K562 (cell line): ENCODE data around the gene FCRLA. TPM values are rescaled to one million over a fixed set of nuclear protein-coding genes. Genes with fewer than 3 reads are reported as not detected.
A peak's percentile ranks its signal among the peaks of the same experiment; 100 is the strongest.

Experiments used
- ATAC-seq: fragments of 200-7000 bp; cut with Tn5 transposase; 3 replicates; pipeline ENCODE4 v1.9.1; 2020; ENCODE audit warnings: moderate library complexity
- BruUV-seq: library from RNA; stranded (reverse); fragments of 400-500 nt; replicated peaks from 2 replicates; lab custom pipeline; 2021; lab: Mats Ljungman, UMichigan
- CTCF ChIA-PET: fragments of 300-600 bp; formaldehyde crosslinking; extraction: SDS; loops from one replicate; lab custom pipeline; 2021; ENCODE audit warnings: low intra/inter-chr PET ratio; lab: Yijun Ruan, JAX
- POLR2A ChIA-PET: fragments of 300-600, 350-650 bp; sonication (Branson Sonifier 250); formaldehyde crosslinking; extraction: SDS; loops from one replicate; lab custom pipeline; 2021; ENCODE audit warnings: antibody characterized with exemption, inconsistent platforms; lab: Yijun Ruan, JAX
- DNase-seq, 4 experiments: peaks; one replicate each; pipeline versions ENCODE4 v3.0.0 to v3.0.0-alpha.2; 2011 to 2018; ENCODE audit warnings: low spot score in 3 of 4, mixed read lengths in 3 of 4; ENCODE audit errors: extremely low read depth in 1 of 4
- FAIRE-seq: peaks from 2 replicates; lab custom pipeline; 2011; peaks lifted over from hg19 to GRCh38; lab: Jason Lieb, UNC
- H2AFZ ChIP-seq: 2 replicates; pipeline ENCODE4 v1.6.0; 2011; ENCODE audit warnings: low read depth, low read length, control low read depth, inconsistent platforms
- H3K27ac ChIP-seq: fragments of 200-600 bp; 3 replicates; pipeline ENCODE4 v1.8.0; 2011; ENCODE audit warnings: low read depth, mild to moderate bottlenecking, control low read depth, inconsistent platforms, low read length, moderate library complexity, mixed read lengths; ENCODE audit errors: extremely low read depth
- H3K27me3 ChIP-seq, 2 experiments: fragments of 300-600 bp in 1 of 2; 2 replicates in 1 of 2; 3 replicates in 1 of 2; pipeline versions ENCODE4 v1.6.0 to v1.8.0; 2011; ENCODE audit warnings: inconsistent platforms in 2 of 2, low read length in 2 of 2, mild to moderate bottlenecking in 1 of 2, mixed read lengths in 1 of 2, moderate library complexity in 1 of 2; ENCODE audit not compliant: control insufficient read depth in 2 of 2, insufficient read depth in 2 of 2
- H3K36me3 ChIP-seq: fragments of 300-600 bp; 3 replicates; pipeline ENCODE4 v1.8.0; 2011; ENCODE audit warnings: mild to moderate bottlenecking, low read length, inconsistent platforms; ENCODE audit not compliant: control insufficient read depth, insufficient read depth
- H3K4me1 ChIP-seq, 2 experiments: fragments of 200-600 bp in 1 of 2; replicated peaks in 1 of 2; 2 replicates in 1 of 2; 3 replicates in 1 of 2; pipeline versions ENCODE4 v1.5.1 to v1.8.0; 2011; ENCODE audit warnings: inconsistent platforms in 2 of 2, low read length in 2 of 2, mild to moderate bottlenecking in 1 of 2, mixed read lengths in 1 of 2, moderate library complexity in 1 of 2; ENCODE audit not compliant: control insufficient read depth in 2 of 2, insufficient read depth in 2 of 2
- H3K4me2 ChIP-seq: 2 replicates; pipeline ENCODE4 v1.6.1; 2011; ENCODE audit warnings: low read length, control low read depth, inconsistent platforms, mixed read lengths; ENCODE audit not compliant: insufficient read depth
- H3K4me3 ChIP-seq: fragments of 200-600 bp; sonication (generic), shearing (Covaris generic); 2 replicates; pipeline ENCODE4 v1.5.1; 2016; ENCODE audit warnings: control low read depth, inconsistent platforms
- H3K79me2 ChIP-seq: fragments of 200-600 bp; 3 replicates; pipeline ENCODE4 v1.8.0; 2011; ENCODE audit warnings: low read length, inconsistent platforms; ENCODE audit not compliant: control insufficient read depth, insufficient read depth
- H3K9ac ChIP-seq, 2 experiments: 2 replicates each; pipeline versions ENCODE4 v1.6.0 to v1.6.1; 2011; ENCODE audit warnings: low read depth in 2 of 2, low read length in 2 of 2, control low read depth in 1 of 2, inconsistent platforms in 1 of 2, mild to moderate bottlenecking in 1 of 2, mixed read lengths in 1 of 2; ENCODE audit not compliant: insufficient read depth in 1 of 2
- H3K9me1 ChIP-seq: one replicate; pipeline ENCODE4 v1.6.0; 2011; ENCODE audit warnings: inconsistent platforms, mild to moderate bottlenecking, low read length, moderate library complexity; ENCODE audit not compliant: control insufficient read depth, insufficient read depth
- H3K9me3 ChIP-seq: replicated peaks from 2 replicates; pipeline ENCODE4 v1.5.1; 2011; ENCODE audit warnings: low read depth, low read length, inconsistent platforms; ENCODE audit not compliant: control insufficient read depth, insufficient read depth
- H4K20me1 ChIP-seq: replicated peaks from 2 replicates; pipeline ENCODE4 v1.6.1; 2011; ENCODE audit warnings: low read length, inconsistent platforms, mixed read lengths; ENCODE audit not compliant: control insufficient read depth, insufficient read depth
- E2F3 ChIP-seq: fragments of 250-450 bp; sonication (Bioruptor Pico); IDR thresholded peaks from 2 replicates; pipeline ENCODE4 v1.4.0; 2020; ENCODE audit warnings: mild to moderate bottlenecking
- FIP1L1 ChIP-seq: fragments of 200-400 bp; formaldehyde crosslinking; IDR thresholded peaks from 2 replicates; pipeline ENCODE4 v1.6.1; 2018; ENCODE audit warnings: mild to moderate bottlenecking, low read depth, low read length; ENCODE audit not compliant: poor library complexity, severe bottlenecking
- MAFF ChIP-seq: IDR thresholded peaks from 2 replicates; pipeline ENCODE4 v1.6.1; 2012; ENCODE audit warnings: low read length, improper control_type of control experiment
- NR3C1 ChIP-seq: sonication (generic); formaldehyde crosslinking; IDR thresholded peaks from 2 replicates; pipeline ENCODE4 v1.8.1; 2022; ENCODE audit warnings: missing genetic modification reagents
- U2AF2 ChIP-seq: fragments of 200-400 bp; formaldehyde crosslinking; optimal IDR thresholded peaks from 2 replicates; pipeline ENCODE3; 2017; ENCODE audit warnings: low read depth, mild to moderate bottlenecking, low read length
- ZBED1 ChIP-seq: IDR thresholded peaks from 2 replicates; pipeline ENCODE4 v1.6.1; 2014
- ZBTB43 ChIP-seq: sonication (generic); formaldehyde crosslinking; IDR thresholded peaks from 2 replicates; pipeline ENCODE4 v1.8.0; 2023; ENCODE audit warnings: mild to moderate bottlenecking, missing genetic modification reagents
- ZFP91 ChIP-seq: sonication (generic); formaldehyde crosslinking; IDR thresholded peaks from 2 replicates; pipeline ENCODE4 v1.8.0; 2022; ENCODE audit warnings: mild to moderate bottlenecking, missing genetic modification reagents
- ZNF23 ChIP-seq: fragments of 250-450 bp; sonication (Bioruptor Pico); IDR thresholded peaks from 2 replicates; pipeline ENCODE4 v1.4.0; 2020; ENCODE audit warnings: mild to moderate bottlenecking
- ZNF232 ChIP-seq: sonication (generic); formaldehyde crosslinking; IDR thresholded peaks from 2 replicates; pipeline ENCODE4 v1.8.0; 2022; ENCODE audit warnings: mild to moderate bottlenecking, missing genetic modification reagents
- ZNF311 ChIP-seq: fragments of 250-450 bp; sonication (Bioruptor Pico); IDR thresholded peaks from 2 replicates; pipeline ENCODE4 v1.4.0; 2020; ENCODE audit warnings: mild to moderate bottlenecking, moderate library complexity
- ZNF518B ChIP-seq: fragments of 250-450 bp; sonication (Bioruptor Pico); IDR thresholded peaks from 2 replicates; pipeline ENCODE4 v1.5.0; 2021; ENCODE audit warnings: mild to moderate bottlenecking, moderate library complexity
- ZNF668 ChIP-seq: fragments of 250-450 bp; sonication (Bioruptor Pico); IDR thresholded peaks from 2 replicates; pipeline ENCODE4 v1.8.0; 2022; ENCODE audit warnings: mild to moderate bottlenecking, inconsistent platforms
- WGBS: fragments of 100-300 bp; shearing (Covaris generic); methylation state at CpG from one replicate; pipeline ENCODE4 v1.1.6; 2016; ENCODE audit warnings: low coverage, mixed read lengths; ENCODE audit not compliant: insufficient coverage; ENCODE audit errors: missing lambda C conversion rate; 5-methylcytosine and 5-hydroxymethylcytosine counted together
- in situ Hi-C: fragments of 300-500 bp; cut with MboI; formaldehyde crosslinking; loops from 4 replicates; pipeline ENCODE4 v1.15.0; 2018; ENCODE audit warnings: inconsistent platforms, mixed read lengths
- intact Hi-C: fragments of 100-400 bp; cut with micrococcal nuclease; formaldehyde crosslinking; loops from 2 replicates; pipeline ENCODE4 v1.14.2; 2022
- polyA plus RNA-seq, 8 experiments: library from polyadenylated mRNA; depleted of rRNA in 4 of 8; stranded (reverse) in 5 of 8; unstranded in 3 of 8; fragments of >200 nt; fragmentation: Nextera tagmentation in 2 of 8; fragmentation: Illumina TruSeq in 1 of 8; extraction: Ambion mirVana in 2 of 8; extraction: Trizol in 1 of 8; gene quantifications; 2 replicates each; pipeline versions ENCODE4 v1.2.1 to v1.2.3, GENCODE V29; 2011 to 2014; ENCODE audit warnings: inconsistent platforms in 1 of 8, missing spikeins in 1 of 8
- total RNA-seq, 7 experiments: library from RNA; depleted of rRNA in 6 of 7; stranded (reverse); fragments of >200 nt in 6 of 7; fragmentation: Illumina TruSeq in 2 of 7; extraction: Trizol in 2 of 7; gene quantifications; 2 replicates each; pipeline versions ENCODE4 v1.2.1 to v1.2.3, GENCODE V29; 2011 to 2021; ENCODE audit warnings: low replicate concordance in 1 of 7

FCRLA gene
- total and polyA plus RNA-seq, 9 of the 15 experiments (the other 6 are each of a cell fraction or from before 2014, with no cell fraction given) = 0.09 to 0.84 (median 0.44) TPM

GRCh38 chr1:161727256-161727924, 20.4 kb downstream of the FCRLA start (continued):
- TF ChIP-seq E2F3 (CRISPR knock-in tag) (no peak), ZNF23 (CRISPR knock-in tag) (no peak), ZBED1 (no peak), ZNF311 (CRISPR knock-in tag) (no peak), ZNF232 (no peak)

GRCh38 chr1:161728376-161729226, 21.6 kb downstream of the FCRLA start:
- Histone ChIP-seq H3K4me3 (no peak overlapping the region), H3K9me1 (no peaks in the 10 kb centered on the region), H3K27me3 (no peaks in the 10 kb centered on the region), H3K27ac (no peak overlapping the region), H3K4me2 (peak overlapping the region; percentile 80; the same call in 1 of the 2 replicates), H3K9me3 (no peaks in the 10 kb centered on the region), H3K79me2 (peaks cover 24% of the 10 kb centered on the region), H2AFZ (no peak overlapping the region), H4K20me1 (no peaks in the 10 kb centered on the region), H3K36me3 (no peaks in the 10 kb centered on the region), H3K4me1 (peaks cover 23 to 51% of the 10 kb centered on the region in 2 experiments), H3K9ac (no peak overlapping the region)
- BruUV-seq = no TSS peak
- ChIA-PET CTCF (no interaction called here), POLR2A (no interaction called here)
- no peak for DNase-seq
- FAIRE-seq = no peak
- ATAC-seq = no peak
- intact Hi-C loops = no loop called here
- in situ Hi-C loops = no loop called here
- 63% methylated on average over 4 of the region's 7 CpGs for WGBS
- TF ChIP-seq MAFF (no peak), ZBTB43 (CRISPR knock-in tag) (no peak), ZNF668 (CRISPR knock-in tag) (no peak), NR3C1 (CRISPR knock-in tag) (no peak), ZNF518B (CRISPR knock-in tag) (no peak), ZFP91 (no peak), U2AF2 (no peak), FIP1L1 (no peak)
